Mucosa of descending colon (tissue), 3 donors: ENCODE results near the gene UCN3. TPM values are rescaled to one million over a fixed set of nuclear protein-coding genes. Genes with fewer than 3 reads are reported as not detected.

Source experiments
- ATAC-seq: fragments of 200-7000 bp; cut with Tn5 transposase; one replicate; pipeline ENCODE4 v1.9.1; 2020; ENCODE audit warnings: mild to moderate bottlenecking, moderate library complexity
- DNase-seq, 3 donors: peaks; one replicate each; pipeline ENCODE4 v3.0.0-alpha.2; 2020
- H3K36me3 ChIP-seq: fragments of 200-600 bp; one replicate; pipeline ENCODE4 v1.8.0; 2021; ENCODE audit warnings: low read depth, mild to moderate bottlenecking
- H3K4me1 ChIP-seq: fragments of 200-600 bp; one replicate; pipeline ENCODE4 v1.8.0; 2021; ENCODE audit warnings: low read depth, mild to moderate bottlenecking
- H3K4me3 ChIP-seq: fragments of 200-600 bp; one replicate; pipeline ENCODE4 v1.8.0; 2021; ENCODE audit warnings: mild to moderate bottlenecking
- H3K9me3 ChIP-seq: fragments of 200-600 bp; one replicate; pipeline ENCODE4 v1.8.0; 2021; ENCODE audit warnings: mild to moderate bottlenecking
- intact Hi-C, 2 donors: fragments of 100-400 bp; cut with DNase I in 1 of 2; cut with micrococcal nuclease in 1 of 2; formaldehyde crosslinking; loops; one replicate each; pipeline versions ENCODE4 v1.11.0 to v1.11.1; 2022; cut with DNase I, micrococcal nuclease
- long read RNA-seq, 2 donors: library from polyadenylated mRNA; unstranded; transcript quantifications; one replicate each; pipeline ENCODE4 v2.0.0, GENCODE V29; 2019 to 2021
- total RNA-seq, 3 donors: library from RNA; stranded (reverse); fragmentation: NEBNext Ultra II Directional in 2 of 3; extraction: Animal tissue kit (Norgen Biotek cat#: 25700) in 2 of 3; gene quantifications; one replicate each; pipeline versions ENCODE4 v1.2.1 to v1.2.4, GENCODE V29; 2021 to 2023
- TF ChIP-seq, protein P1 (sequence below): fragments of 200-600 bp; IDR thresholded peaks from one replicate; pipeline ENCODE4 v1.8.0; 2022; ENCODE audit warnings: antibody characterized with exemption, mild to moderate bottlenecking
- donor health status: DM: no; HTN: no; CAD: no; lungs with moderate emphysema.
- donor health status: DM: no; HTN: no; CAD: no.
- donor health status: DM: no; HTN: yes; CAD: no.

The UCN3 gene, protein sequence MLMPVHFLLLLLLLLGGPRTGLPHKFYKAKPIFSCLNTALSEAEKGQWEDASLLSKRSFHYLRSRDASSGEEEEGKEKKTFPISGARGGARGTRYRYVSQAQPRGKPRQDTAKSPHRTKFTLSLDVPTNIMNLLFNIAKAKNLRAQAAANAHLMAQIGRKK
- 1 to 10 TPM; 1.4 to 5.9 (median 4.8) TPM for total RNA-seq
- long read RNA-seq, donor 1, partial matches to known transcripts: 0 of 1 reads
- long read RNA-seq, donor 1, other reads (novel, unspliced or antisense): 1 of 1 reads
- long read RNA-seq, donor 2: 0 reads

- ATAC-seq (peak; percentile 31), DNase-seq (no peak)
- TF ChIP-seq, protein P1, sequence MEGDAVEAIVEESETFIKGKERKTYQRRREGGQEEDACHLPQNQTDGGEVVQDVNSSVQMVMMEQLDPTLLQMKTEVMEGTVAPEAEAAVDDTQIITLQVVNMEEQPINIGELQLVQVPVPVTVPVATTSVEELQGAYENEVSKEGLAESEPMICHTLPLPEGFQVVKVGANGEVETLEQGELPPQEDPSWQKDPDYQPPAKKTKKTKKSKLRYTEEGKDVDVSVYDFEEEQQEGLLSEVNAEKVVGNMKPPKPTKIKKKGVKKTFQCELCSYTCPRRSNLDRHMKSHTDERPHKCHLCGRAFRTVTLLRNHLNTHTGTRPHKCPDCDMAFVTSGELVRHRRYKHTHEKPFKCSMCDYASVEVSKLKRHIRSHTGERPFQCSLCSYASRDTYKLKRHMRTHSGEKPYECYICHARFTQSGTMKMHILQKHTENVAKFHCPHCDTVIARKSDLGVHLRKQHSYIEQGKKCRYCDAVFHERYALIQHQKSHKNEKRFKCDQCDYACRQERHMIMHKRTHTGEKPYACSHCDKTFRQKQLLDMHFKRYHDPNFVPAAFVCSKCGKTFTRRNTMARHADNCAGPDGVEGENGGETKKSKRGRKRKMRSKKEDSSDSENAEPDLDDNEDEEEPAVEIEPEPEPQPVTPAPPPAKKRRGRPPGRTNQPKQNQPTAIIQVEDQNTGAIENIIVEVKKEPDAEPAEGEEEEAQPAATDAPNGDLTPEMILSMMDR: no peak
- H3K4me1 ChIP-seq: peaks cover 9% of the 10 kb centered on the region
- no peaks in the 10 kb centered on the region for H3K36me3 ChIP-seq
- H3K9me3 ChIP-seq: no peaks in the 10 kb centered on the region
- intact Hi-C loops: no loop called here
- no peak within 1 kb of the TSS for H3K4me3 ChIP-seq
Observed at GRCh38 chr10:5364890-5365338, at the start of gene UCN3. Gene UCN3, plus strand, starts transcription at chr10:5364966. Its CDS starts 8,755 bp downstream, at chr10:5373721.

DNA sequence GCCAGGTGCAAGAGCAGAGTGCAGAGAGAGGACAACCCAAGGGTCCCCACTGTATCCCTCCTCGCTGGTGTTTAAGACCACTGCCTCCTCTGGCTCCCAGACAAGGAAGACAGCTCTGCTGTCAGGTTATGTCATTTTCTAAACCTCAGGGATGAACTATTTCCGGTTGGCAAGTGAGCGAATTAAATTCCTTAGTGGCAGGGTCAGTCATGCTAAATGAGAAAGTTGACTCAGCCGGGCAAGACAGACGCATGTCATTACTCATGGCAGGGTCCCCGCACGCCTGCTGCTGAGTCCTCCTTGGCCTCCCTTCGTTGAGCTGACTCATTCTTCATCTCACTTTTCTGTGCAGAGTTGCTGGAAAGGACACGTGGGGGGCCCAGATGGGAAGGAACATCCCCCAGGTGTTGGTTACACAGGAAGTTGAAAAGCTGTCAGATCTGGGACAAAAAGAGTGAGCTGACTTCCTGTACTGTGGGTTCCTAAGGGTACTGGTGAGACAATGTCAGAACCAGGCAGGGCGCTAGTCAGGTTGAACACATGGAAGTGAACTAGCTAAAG is 47.1 kb upstream of the UCN3 start:
- Histone ChIP-seq H3K4me3 (no peak overlapping the region), H3K9me3 (no peaks in the 10 kb centered on the region), H3K36me3 (no peaks in the 10 kb centered on the region), H3K4me1 (no peaks in the 10 kb centered on the region)
- DNase-seq (no peak), ATAC-seq (peak; percentile 30)
- intact Hi-C loops: no loop called here
- TF ChIP-seq, protein P1: no peak

GRCh38 chr10:5318148-5318547 is 46.6 kb upstream of the UCN3 start:
- no peaks in the 10 kb centered on the region for H3K9me3 ChIP-seq
- H3K4me3 ChIP-seq: no peak overlapping the region
- H3K4me1 ChIP-seq: no peaks in the 10 kb centered on the region
- no peaks in the 10 kb centered on the region for H3K36me3 ChIP-seq
- intact Hi-C loops: no loop called here
- ATAC-seq: no peak
- DNase-seq: no peak
- TF ChIP-seq, protein P1: no peak

GRCh38 chr10:5319863-5320262 is 44.9 kb upstream of the UCN3 start:
- Histone ChIP-seq H3K4me1 (no peaks in the 10 kb centered on the region), H3K36me3 (no peaks in the 10 kb centered on the region), H3K4me3 (no peak overlapping the region), H3K9me3 (no peaks in the 10 kb centered on the region)
- intact Hi-C loops: no loop called here
- TF ChIP-seq, protein P1: no peak
- peak; percentile 84 for ATAC-seq
- DNase-seq: peak in 1 of 3 donors; percentile 8

DNA sequence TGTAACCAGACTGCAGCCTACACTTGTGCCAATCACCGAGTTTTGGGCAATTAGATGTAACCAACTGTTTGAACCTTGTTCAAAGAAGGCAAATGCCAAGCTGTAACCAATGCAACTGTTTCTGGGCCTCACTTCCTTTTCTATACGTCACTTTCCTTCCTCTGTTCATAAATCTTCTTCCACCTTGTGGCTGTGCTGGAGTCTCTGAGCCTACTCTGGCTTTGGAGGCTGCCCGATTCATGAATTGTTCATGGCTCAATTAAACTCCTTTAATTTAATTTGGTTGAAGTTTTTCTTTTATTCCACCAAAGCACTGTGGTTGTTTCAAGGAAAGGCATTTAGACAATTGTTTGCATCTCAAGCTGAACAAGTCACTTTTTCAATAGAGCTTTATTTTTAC is 43.5 kb upstream of the UCN3 start:
- intact Hi-C loops: no loop called here
- TF ChIP-seq, protein P1: no peak

More for the DNA sequence above, 43.5 kb upstream of the UCN3 start:
- Histone ChIP-seq H3K9me3 (no peaks in the 10 kb centered on the region), H3K4me1 (no peaks in the 10 kb centered on the region), H3K36me3 (no peaks in the 10 kb centered on the region), H3K4me3 (no peak overlapping the region)
- no peak for ATAC-seq
- DNase-seq: no peak
